Activated T-cell treated with anti-CD3 and anti-CD28 coated beads for 48 hours (primary cell): ENCODE results near the gene CD200R1.
"Not testable (repeated sequence)": the region's sequence is repeated elsewhere in the genome, so short reads cannot be mapped to it uniquely, and the experiment has no call there.

ENCODE experiments used
- DNase-seq: peaks from one replicate; pipeline ENCODE4 v3.0.0-alpha.2; 2020; ENCODE audit warnings: low read depth

Gene CD200R1

DNA sequence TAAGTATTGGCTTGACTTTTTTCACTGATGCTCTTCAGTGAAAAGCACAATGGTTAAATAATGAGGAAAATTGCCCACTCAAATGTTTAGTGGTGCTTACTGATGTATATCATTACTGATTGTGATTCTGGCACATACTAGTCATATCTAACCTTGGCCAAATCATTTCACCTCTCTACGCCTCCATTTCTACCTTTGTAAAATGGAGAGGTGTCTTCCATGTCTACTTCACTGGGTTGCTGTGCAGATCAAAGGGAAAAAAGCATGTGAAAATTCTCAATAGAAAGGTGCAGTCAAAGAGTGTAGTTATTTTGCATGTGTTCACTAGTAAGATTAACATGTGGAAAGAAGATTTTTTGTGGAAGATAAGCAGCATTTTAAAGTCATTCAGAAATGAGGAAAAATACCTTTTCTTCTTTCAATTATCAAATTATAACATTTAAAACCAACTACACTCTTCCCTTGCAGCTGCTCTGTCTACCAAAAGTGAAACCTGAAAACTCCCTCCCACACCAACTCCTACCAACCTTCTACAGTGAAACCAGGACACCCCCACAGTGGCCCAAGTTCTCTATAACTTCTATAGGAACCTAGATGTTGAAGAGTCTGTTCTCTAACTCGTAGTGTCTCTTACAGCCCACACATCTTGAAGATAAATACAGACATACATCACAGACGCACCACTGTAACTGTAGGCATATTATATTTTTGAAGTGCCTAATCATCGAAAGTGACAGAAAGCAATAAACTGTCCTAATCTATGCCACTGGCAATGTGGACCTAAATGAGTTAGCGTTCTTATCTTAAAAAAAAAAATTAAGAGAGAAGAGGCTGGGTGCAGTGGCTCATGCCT lies 1.4 kb downstream of the CD200R1 start:
- DNase-seq: peak; percentile 23

DNA sequence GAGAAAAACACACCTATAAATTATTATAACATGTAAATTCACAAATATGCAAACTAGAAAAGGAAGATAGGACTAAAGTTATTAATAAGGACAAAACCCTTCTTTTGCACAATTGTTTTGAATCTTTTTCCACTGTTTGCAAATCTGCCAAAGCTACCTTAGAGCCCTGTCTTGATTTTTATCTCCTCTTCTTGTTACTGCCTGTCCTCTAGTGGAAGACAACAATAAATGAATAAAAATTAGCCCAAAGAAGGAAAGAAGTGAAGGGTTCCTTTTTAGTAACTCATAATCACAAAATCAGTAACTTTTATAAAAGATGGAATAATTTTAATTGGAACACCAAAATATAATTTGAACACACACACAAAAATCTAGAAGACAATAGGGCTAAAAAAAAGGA lies 2.7 kb downstream of the CD200R1 start:
- DNase-seq: no peak

DNA sequence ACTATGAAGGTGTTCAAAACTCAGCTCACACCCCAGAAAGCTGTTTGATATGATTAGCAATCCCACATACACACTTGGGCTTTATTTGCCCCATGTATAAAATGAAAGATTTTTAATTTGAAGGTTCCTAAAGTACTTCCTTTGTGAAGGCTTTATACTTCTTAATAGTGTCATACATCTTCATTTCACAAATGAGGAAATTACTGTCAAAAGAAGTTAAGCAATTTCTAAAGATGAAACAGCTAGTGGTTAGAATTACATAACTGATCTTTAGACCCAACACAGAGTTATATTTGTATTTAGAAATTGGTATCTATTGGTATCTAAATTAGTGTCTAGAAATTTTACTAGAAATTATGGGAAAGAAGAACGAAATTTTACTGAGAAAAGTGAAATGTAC lies 7.1 kb downstream of the CD200R1 start:
- DNase-seq: no peak

DNA sequence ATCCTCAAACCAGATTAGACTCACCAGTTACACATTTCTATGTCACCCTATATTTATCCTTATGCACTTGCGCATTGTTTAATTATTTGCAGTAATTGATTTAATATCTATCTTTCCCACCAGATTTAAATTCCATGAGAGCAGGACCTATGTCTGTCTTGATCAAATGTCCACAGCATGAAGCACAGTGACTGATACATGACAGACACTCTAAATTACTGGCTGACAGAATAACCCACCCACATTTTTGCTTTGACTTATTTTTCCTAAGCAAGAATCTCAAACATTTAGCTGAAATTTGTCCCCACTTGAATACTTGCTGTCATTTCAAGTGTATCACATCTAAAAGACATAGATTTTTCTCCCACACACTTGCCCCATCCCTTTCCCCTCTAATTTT lies 7.5 kb downstream of the CD200R1 start:
- DNase-seq: no peak

DNA sequence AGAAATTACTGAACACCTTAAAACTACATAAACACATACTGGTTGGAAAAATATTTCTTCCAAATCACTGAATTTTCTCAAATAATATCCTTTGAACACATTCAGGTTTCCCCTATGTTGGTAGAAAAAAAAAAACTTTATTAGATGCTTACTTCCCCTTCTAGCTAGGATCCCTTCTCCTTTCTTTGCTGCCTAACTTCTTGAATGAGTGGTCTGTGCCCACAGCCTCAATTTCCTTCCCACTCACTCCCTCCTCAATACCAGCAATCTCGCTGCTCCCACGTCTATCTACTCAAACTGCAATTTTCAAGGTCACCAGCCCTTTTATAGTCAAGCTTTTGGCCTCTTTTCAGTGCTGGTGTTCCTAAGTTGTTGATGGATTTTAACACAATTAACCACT lies 8.3 kb downstream of the CD200R1 start:
- no peak for DNase-seq

DNA sequence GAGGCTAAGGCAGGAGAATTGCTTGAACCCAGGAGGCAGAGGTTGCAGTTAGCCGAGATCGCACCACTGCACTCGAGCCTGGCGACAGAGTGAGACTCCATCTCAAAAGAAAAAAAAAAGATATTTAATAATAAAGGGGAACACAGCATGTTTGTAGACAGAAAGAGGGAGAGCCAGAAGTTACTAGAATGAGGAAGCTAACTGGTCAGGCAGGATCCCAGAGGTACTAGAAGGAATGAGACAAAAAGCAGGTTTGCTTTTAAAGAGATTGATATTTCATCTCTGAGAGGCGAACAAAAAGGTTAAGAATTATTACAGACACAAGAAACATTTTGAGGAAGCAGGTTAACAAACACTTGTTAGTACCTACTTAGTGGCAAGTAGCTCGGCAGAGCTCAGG lies 9.2 kb downstream of the CD200R1 start:
- DNase-seq: no peak

DNA sequence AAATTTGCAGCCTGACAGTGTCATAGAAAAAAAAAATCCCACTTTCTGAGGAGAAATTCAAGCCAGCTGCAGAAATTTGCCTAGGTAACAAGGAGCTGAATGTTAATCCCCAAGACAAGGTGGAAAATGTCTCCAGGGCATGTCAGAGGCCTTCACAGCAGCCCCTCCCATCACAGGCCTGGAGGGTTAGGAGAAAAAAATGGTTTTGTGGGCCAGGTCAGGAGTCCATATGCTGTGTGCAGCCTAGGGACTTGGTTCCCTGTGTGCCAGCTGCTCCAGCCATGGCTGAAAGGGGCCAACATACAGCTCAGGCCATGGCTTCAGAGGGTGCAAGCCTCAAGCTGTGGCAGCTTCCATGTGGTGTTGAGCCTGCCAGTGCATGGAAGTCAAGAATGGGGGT lies 11.2 kb downstream of the CD200R1 start:
- no peak for DNase-seq

DNA sequence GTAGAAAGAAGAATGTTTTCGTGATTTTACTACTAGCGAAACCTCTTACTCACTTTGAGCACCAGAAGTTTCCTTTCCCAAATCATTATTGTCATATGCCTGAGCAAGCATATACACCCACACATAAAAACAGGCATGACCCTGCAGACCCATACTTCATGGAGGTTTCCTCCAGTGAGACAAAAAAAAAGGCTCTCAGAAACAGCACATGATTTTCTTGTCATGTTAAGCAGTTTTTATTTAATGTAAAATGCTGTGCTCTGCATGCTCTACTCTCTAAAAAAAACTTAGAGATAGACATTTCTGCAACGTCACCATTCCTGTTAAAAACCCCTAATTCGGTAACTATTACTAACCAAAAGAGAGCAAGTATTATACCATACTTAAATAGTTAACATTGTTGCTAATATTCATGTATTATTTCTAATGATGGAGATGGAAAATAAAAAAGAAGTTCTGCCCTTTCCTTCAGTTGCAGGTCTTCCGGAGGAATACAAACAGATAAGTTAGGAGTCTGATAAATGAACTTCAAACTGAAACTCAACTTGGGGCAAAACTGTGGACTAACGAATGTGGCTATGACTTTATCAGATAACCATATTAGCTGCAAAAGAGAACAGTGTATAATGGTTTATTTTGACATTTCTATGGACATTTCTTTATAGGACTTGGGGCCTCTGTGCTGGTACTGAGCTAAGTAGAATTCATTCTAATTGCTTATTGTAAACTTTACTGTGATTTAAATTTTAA lies 15.9 kb downstream of the CD200R1 start:
- no peak for DNase-seq

DNA sequence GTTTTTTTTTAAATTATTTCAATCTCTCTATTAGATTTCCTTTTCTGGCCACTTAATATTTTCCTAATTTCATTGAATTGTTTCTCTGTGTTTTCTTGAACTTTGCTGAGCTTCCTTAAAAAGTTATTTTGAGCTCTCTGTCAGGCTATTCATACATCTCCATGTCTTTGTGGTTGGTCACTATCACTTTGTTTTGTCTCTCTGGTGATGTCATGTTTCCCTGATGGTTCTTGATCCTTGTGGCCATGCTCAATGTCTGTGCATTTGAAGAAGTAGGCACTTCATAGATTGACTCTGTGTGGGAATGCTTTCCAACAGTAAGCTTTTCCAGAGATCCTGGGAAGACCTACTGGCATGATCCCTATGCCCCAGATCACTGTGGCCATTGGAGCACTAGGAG lies 18.6 kb downstream of the CD200R1 start:
- no peak for DNase-seq

DNA sequence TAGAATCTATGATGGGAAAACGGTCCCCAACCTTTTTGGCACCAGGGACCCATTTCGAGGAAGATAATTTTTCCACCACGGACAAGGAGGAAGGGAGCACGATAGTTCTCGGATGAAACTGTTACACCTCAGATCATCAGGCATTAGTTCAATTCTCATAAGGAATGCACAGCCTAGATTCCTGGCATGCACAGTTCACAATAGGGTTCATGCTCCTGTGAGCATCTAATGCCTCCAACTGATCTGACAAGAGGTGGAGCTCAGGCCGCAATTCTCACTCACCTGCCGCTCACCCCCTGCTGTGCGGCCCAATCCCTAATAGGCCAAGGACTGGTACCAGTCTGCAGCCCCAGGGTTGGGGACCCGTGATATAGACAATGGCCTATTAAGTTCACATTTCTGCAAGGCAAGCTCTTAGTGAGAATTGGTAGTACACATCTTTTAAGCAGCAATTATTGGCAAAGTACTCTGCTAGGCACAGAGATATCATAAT lies 26.5 kb downstream of the CD200R1 start:
- DNase-seq: no peak

DNA sequence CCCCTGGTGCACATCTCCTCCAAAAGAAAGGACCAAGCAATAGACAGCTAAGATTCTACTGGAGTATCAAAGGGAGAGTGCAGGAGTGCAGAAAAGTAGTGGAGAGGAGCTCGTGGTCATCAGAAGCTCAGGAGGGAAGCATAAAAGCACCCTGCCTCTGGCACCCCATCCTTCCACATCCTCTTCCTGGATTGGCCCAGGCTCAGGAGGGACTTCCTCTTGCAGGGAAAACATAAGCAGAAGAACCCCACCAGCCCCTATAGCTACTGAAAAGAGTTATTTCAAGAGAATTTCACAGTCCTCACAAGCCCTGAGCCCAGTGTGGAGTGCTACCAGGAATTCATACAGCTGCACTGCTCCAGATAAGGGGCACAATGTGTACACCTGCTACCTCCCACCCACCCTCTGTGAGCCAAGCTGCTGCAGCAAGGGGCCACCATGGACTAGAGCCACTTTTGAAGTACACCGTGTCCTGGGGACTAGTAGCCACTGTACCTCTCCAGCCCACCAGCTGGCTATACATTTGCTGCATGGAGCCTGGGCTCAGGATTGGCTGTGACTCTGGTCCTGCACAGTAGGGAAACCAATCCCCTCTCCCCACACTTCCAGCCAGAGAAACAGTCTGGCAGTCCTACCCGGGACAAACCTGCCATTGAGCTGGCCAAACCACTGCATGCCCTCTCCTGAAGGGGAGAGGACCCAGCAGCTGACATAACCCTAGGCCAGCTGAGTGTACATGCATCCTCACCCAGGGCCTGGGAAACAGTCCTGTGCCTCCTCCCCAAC lies 43.0 kb downstream of the CD200R1 start:
- DNase-seq: no peak

DNA sequence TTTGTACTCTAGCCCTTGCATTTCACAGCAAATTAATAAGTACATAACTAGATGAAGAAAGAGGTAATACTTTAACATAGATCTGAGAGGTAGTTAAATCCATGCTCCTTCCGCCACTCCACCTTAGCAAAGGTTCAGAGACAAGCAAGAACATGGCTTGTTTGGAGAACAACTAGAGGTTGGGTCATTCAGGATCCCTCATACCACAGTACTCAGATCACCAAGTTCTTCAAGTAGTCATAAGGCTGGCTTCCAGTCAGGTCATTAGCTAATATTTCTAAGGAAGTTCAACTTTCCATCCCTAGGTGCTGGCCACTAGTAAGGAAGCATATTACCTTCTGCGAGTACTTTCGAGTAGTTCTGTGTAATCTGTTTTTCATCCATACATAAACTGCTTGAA lies 44.1 kb downstream of the CD200R1 start:
- DNase-seq: no peak

DNA sequence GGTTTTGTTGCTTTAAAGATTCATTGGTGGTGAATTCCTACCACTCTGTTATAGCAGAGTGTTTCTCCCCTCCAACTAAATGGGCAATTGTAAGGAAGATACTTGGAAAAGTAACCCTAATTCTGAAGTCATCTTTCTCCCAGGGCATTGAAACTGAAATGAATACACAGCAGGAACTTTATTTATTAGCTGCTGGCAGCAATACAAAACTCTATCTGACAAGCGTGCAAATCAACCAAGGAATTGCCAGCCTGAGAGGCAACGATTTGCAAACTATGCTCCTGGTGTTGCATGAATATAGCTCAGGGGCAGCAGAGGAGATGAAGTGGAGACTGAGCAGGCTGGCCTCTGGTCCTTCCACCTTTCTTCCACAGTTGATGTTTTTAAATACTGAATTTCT lies 48.9 kb downstream of the CD200R1 start:
- no peak for DNase-seq

DNA sequence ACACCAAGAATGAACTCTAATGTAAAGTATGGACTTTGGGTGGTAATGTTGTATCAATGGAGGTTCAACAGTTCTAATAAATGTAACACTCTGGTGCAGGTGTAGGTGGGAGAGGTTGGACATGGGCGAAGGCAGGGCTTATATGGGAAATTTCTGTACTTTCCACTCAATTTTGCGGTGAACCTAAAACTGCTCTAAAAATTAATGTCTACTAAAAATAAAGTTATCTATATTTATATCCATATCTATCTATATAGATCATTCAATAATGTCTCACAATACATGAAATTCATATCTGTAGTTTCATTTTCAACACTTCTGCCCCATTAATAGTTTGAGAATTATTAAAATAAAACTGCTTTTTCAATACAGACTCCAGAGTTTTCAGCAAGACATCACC lies 49.3 kb downstream of the CD200R1 start:
- no peak for DNase-seq

DNA sequence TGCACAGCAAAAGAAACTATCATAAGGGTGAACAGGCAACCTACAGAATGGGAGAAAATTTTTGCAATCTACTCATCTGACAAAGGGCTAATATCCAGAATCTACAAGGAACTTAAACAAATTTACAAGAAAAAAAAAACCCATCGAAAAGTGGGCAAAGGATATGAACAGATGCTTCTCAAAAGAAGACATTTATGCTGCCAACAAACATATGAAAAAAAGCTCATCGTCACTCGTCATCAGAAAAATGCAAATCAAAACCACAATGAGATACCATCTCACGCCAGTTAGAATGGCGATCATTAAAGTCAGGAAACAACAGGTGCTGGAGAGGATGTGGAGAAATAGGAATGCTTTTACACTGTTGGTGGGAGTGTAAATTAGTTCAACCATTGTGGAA lies 55.4 kb downstream of the CD200R1 start:
- not testable (repeated sequence) for DNase-seq

DNA sequence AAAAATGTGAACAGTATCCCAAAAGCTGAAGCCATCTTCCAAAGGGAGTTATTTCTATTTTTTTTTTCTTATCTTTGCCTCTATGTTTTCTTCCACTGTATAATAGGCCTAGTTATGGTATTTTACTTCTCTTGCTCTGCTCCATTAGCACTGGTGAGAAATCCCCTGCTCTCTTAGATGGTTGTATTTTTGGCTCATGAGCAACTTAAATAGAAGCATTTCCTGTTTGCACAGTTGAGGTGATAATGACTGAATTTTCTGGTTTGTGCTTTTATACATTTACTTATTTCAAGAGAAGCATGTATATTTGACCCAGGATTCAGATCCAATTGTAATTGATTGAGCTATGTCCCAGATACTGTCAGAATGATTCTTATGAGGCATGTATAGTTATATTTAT lies 66.7 kb downstream of the CD200R1 start:
- no peak for DNase-seq

DNA sequence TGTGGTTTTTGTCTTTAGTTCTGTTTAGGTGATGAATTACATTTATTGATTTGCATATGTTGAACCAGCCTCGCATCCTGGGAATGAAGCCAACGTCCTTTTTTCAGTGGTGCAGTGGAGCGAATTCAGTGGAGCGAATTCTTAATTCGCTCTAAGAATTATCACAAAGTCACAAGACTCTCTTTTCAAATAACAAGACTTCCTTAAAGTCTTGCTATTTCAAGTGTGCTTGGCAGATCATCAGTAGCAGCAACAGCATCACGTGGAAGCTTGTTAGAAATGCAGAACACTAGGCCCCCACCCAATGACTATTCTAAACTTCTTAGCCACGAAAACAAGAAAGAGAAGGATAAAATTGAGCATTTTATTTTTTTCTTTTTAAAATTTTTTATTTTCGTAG lies 70.1 kb downstream of the CD200R1 start:
- no peak for DNase-seq

DNA sequence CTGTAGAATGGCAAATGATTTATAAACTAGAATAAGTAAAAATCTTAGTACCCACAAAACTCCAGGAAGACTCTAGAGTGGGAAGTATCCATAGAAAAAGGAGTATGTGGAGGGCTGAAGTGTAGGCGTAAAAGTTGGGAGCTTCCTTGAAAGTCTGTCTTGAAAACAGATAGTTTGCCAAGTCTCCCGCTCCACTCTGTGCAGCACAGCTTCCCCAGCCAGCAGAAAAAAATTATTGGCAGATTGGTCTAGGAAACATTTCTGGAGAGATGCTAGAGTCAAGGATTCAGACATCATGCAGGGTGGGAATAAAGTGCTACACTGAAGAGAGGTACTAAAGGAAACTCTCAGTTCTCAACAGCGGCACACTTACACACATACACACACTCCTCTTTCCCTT lies 74.8 kb downstream of the CD200R1 start:
- DNase-seq: no peak

DNA sequence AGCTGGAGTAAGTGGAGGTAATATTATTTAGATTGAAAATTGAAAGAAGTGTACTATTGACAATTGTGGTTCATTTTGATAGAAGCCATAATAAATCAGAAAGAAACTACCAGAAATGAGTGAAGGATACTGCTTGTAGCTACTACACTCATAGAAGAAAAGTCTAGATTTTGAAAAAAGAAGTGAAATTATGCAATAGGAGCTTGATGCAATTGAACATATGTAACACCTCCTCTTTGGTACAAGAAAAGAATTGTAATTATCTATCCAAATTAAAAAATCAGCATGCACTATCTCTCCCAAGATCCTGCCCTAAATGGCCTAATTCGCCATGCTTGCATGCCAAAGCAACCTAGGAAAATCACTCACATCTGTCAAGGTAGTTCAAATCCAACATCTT lies 77.1 kb downstream of the CD200R1 start:
- DNase-seq: no peak

DNA sequence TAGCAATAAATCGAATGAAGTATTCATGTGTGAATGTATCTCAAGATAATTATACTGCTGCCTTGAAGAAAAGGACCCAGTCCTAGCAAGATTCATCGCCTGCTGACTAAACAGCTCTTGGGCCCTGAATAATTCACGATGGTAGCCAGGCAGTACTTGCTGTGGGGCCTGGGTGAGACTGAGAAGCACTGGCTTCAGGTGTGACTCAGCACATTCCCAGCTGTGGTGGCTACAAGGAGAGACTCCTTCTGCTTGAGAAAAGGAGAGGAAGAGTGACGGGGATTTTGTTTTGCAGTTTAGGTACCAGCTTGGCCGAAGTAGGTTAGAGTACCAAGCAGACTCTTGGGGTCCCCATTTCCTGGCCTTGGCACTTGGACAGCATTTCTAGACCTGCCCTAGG lies 80.6 kb downstream of the CD200R1 start:
- DNase-seq: no peak

DNA sequence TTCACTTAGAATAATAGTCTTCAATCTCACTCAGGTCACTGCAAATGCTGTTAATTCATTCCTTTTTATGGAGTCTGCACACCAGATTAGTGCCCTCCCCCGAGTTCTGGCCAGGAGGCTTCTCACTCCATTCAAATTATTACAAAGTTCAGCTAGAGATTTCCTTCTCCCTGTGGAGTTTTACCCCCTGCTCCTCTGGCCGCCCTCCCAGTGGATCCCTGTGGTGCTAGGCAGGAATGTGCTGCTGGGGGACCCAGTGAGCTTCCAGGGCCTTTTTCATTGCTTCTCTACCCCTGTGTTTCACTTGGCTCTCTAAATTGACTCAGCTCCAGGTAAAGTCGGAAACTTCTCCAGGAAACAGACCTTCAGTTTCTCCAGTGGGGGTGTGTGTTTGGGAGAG lies 85.5 kb downstream of the CD200R1 start:
- DNase-seq: no peak

DNA sequence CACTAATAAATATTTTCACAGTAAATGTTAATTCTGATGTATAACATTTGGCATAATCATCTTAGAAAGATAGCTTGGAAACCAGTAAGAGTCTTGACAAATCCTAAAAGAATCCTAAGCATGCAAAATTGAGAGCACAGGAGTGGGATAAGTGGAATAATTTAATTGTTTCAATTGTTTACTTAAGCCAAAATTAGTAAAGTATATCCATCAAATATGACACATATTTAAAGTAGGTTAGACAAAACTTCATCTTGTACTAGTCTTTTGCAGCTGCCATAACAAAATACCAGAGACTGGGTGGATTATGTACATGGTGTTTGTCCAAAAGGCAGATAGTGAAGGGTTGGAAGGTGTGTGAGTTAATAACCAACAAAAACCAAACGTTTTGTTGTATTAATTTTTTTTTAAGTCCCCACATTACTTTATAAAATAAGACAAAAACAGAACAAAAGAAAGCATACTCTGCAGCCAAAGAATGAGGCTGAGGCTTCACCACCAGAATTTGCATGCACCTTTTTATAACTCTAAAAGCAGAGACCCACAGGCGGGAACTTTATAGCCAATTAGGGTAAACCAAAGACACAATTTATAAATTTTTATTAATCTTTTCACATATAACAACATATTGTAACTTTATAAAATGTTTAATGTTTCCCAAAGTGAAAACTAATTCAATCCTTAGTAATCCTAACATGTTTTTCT lies 86.4 kb downstream of the CD200R1 start:
- DNase-seq: no peak
